GM23248 (cell line): Measurements from ENCODE around the gene KCNN3. TPM values are rescaled to one million over a fixed set of nuclear protein-coding genes. Genes with fewer than 3 reads are reported as not detected.

Experiments
- DNase-seq: peaks from one replicate; pipeline ENCODE4 v3.0.0-alpha.2; 2015
- H2AFZ ChIP-seq: fragments of 200-600 bp; sonication (generic); 2 replicates; pipeline ENCODE4 v1.6.1; 2016; ENCODE audit warnings: antibody characterized with exemption
- H3F3A ChIP-seq: fragments of 200-600 bp; sonication (generic); 2 replicates; pipeline ENCODE4 v1.6.1; 2016; ENCODE audit warnings: mild to moderate bottlenecking, antibody characterized with exemption, mixed run types; ENCODE audit not compliant: insufficient read depth
- H3K27ac ChIP-seq: fragments of 200-600 bp; sonication (generic); 2 replicates; pipeline ENCODE4 v1.5.1; 2016; ENCODE audit warnings: mild to moderate bottlenecking
- H3K27me3 ChIP-seq: fragments of 200-600 bp; sonication (generic); replicated peaks from 2 replicates; pipeline ENCODE4 v1.6.1; 2016; ENCODE audit warnings: mild to moderate bottlenecking; ENCODE audit not compliant: insufficient read depth
- H3K36me3 ChIP-seq: fragments of 200-600 bp; sonication (generic); 2 replicates; pipeline ENCODE4 v1.6.1; 2016; ENCODE audit warnings: low read depth, mild to moderate bottlenecking
- H3K4me1 ChIP-seq: fragments of 200-600 bp; sonication (generic); 2 replicates; pipeline ENCODE4 v1.6.1; 2016; ENCODE audit warnings: mild to moderate bottlenecking; ENCODE audit not compliant: insufficient read depth
- H3K4me2 ChIP-seq: fragments of 200-600 bp; sonication (generic); one replicate; pipeline ENCODE4 v1.6.1; 2016; ENCODE audit warnings: mild to moderate bottlenecking; ENCODE audit not compliant: unreplicated experiment
- H3K4me3 ChIP-seq: fragments of 200-600 bp; sonication (generic); 2 replicates; pipeline ENCODE4 v1.5.1; 2016; ENCODE audit warnings: mild to moderate bottlenecking
- H3K79me2 ChIP-seq: fragments of 200-600 bp; sonication (generic); 2 replicates; pipeline ENCODE4 v1.6.1; 2016; ENCODE audit warnings: mild to moderate bottlenecking; ENCODE audit not compliant: insufficient read depth
- H3K9ac ChIP-seq: fragments of 200-600 bp; sonication (generic); 2 replicates; pipeline ENCODE4 v1.6.1; 2016; ENCODE audit warnings: mild to moderate bottlenecking
- H3K9me2 ChIP-seq: fragments of 200-600 bp; sonication (generic); 2 replicates; pipeline ENCODE4 v1.6.1; 2016; ENCODE audit warnings: mixed run types, mild to moderate bottlenecking, moderate library complexity; ENCODE audit not compliant: insufficient read depth
- H3K9me3 ChIP-seq: fragments of 200-600 bp; sonication (generic); one replicate; pipeline ENCODE4 v1.6.1; 2017; ENCODE audit warnings: low read depth
- H4K20me1 ChIP-seq: fragments of 200-600 bp; sonication (generic); 2 replicates; pipeline ENCODE4 v1.6.0; 2016; ENCODE audit not compliant: insufficient read depth
- EZH2 ChIP-seq: fragments of 200-600 bp; sonication (generic); IDR thresholded peaks from 2 replicates; pipeline ENCODE4 v1.6.1; 2018; ENCODE audit warnings: antibody characterized with exemption, mild to moderate bottlenecking; ENCODE audit not compliant: insufficient read depth, poor library complexity, severe bottlenecking
- EZH2phosphoT487 ChIP-seq: fragments of 200-600 bp; sonication (generic); IDR thresholded peaks from 2 replicates; pipeline ENCODE4 v1.6.1; 2018; ENCODE audit warnings: antibody characterized with exemption, moderate library complexity, mild to moderate bottlenecking, low read depth; ENCODE audit not compliant: insufficient read depth
- WGBS, 2 experiments: methylation state at CpG; one replicate each; pipeline ENCODE4 v1.1.6; 2015 to 2017; ENCODE audit warnings: low lambda C conversion rate in 2 of 2, low coverage in 1 of 2; ENCODE audit errors: missing lambda C conversion rate in 2 of 2; 5-methylcytosine and 5-hydroxymethylcytosine counted together
- in situ Hi-C: fragments of 300-500 bp; cut with MboI; formaldehyde crosslinking; loops from 2 replicates; pipeline ENCODE4 v1.15.0; 2020
- polyA plus RNA-seq: library from polyadenylated mRNA; unstranded; fragments of >200 nt; fragmentation: Nextera tagmentation; extraction: Ambion mirVana; gene quantifications from 2 replicates; pipeline ENCODE4 v1.2.1, GENCODE V29; 2016
- total RNA-seq: library from RNA; depleted of rRNA; stranded (reverse); fragments of >200 nt; shearing (Covaris generic); gene quantifications from 2 replicates; pipeline ENCODE4 v1.2.3, GENCODE V29; 2014

Gene KCNN3
- total and polyA plus RNA-seq, 2 experiments from 2014 or later: not detected

- no peak overlapping the region for H3K9ac ChIP-seq
- peaks cover 44% of the 10 kb centered on the region for H3F3A ChIP-seq
- TF ChIP-seq EZH2 (no peak), EZH2phosphoT487 (no peak)
- no peak overlapping the region for H3K4me3 ChIP-seq
- H3K9me2 ChIP-seq: no peaks in the 10 kb centered on the region
- H3K27me3 ChIP-seq: no peaks in the 10 kb centered on the region
- H2AFZ ChIP-seq: no peak overlapping the region
- 98% methylated on average over 2 of the region's 2 CpGs for WGBS, 2 experiments
- H3K4me2 ChIP-seq: no peak overlapping the region
- H3K36me3 ChIP-seq: no peaks in the 10 kb centered on the region
- H3K4me1 ChIP-seq: peaks cover 32% of the 10 kb centered on the region
- no peak for DNase-seq
- in situ Hi-C loops: no loop called here
- H3K27ac ChIP-seq: no peak overlapping the region
- no peaks in the 10 kb centered on the region for H4K20me1 ChIP-seq
- no peaks in the 10 kb centered on the region for H3K79me2 ChIP-seq
- no peaks in the 10 kb centered on the region for H3K9me3 ChIP-seq
Observed at GRCh38 chr1:154739654-154740053, 130.4 kb downstream of the KCNN3 start.

- Histone ChIP-seq H3K27ac (peak overlapping the region; percentile 79), H3K9ac (peak overlapping the region; percentile 66), H3K27me3 (no peaks in the 10 kb centered on the region), H3K9me2 (no peaks in the 10 kb centered on the region), H3K4me1 (peaks cover 26% of the 10 kb centered on the region), H3F3A (peaks cover 36% of the 10 kb centered on the region), H3K4me2 (peak overlapping the region; percentile 74), H3K79me2 (no peaks in the 10 kb centered on the region), H3K36me3 (no peaks in the 10 kb centered on the region), H4K20me1 (no peaks in the 10 kb centered on the region), H3K9me3 (no peaks in the 10 kb centered on the region), H3K4me3 (peak overlapping the region; percentile 36; the same call in 1 of the 2 replicates), H2AFZ (peak overlapping the region; percentile 51; the same call in 1 of the 2 replicates)
- in situ Hi-C loops: no loop called here
- 26 to 28% methylated on average over 6 of the region's 6 CpGs for WGBS, 2 experiments
- DNase-seq: peak; percentile 94
- TF ChIP-seq EZH2 (no peak), EZH2phosphoT487 (no peak)
Observed at GRCh38 chr1:154736841-154737240, 133.2 kb downstream of the KCNN3 start.

DNA sequence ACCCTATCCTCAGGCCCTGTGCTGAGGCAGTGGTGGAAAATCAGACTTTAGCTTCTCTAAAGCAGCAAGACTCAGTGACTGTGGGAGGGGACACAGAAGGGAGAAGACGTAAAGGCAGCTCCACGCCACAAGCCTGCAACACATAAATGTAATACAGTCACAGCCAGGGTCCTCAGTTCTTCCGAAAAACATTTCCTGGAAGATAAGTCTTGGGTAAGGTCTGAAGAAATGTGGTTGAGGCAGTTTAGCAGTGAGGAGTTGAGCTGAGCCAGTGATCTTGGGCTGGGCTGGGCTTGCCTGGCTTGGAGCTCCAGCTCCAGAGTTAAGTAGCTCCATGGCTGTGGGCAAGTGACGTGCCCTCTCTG lies 134.3 kb downstream of the KCNN3 start:
- peaks cover 18% of the 10 kb centered on the region for H3K4me1 ChIP-seq
- H3K27ac ChIP-seq: no peak overlapping the region
- no peak overlapping the region for H3K9ac ChIP-seq
- H3K4me2 ChIP-seq: no peak overlapping the region
- no peak overlapping the region for H3K4me3 ChIP-seq
- H3K9me2 ChIP-seq: no peaks in the 10 kb centered on the region
- H3K9me3 ChIP-seq: no peaks in the 10 kb centered on the region
- H4K20me1 ChIP-seq: no peaks in the 10 kb centered on the region
- no peak overlapping the region for H2AFZ ChIP-seq
- no peak for DNase-seq
- H3F3A ChIP-seq: peaks cover 25% of the 10 kb centered on the region
- WGBS, 2 experiments: 93 to 95% methylated on average over 4 of the region's 4 CpGs
- TF ChIP-seq EZH2: no peak
- TF ChIP-seq EZH2phosphoT487: no peak
- in situ Hi-C loops: no loop called here
- no peaks in the 10 kb centered on the region for H3K79me2 ChIP-seq
- no peaks in the 10 kb centered on the region for H3K36me3 ChIP-seq
- H3K27me3 ChIP-seq: no peaks in the 10 kb centered on the region

- Histone ChIP-seq H3K36me3 (no peaks in the 10 kb centered on the region), H4K20me1 (no peaks in the 10 kb centered on the region), H2AFZ (no peak overlapping the region), H3K27ac (no peak overlapping the region), H3K9ac (no peak overlapping the region), H3F3A (peaks cover 20% of the 10 kb centered on the region), H3K4me2 (no peak overlapping the region), H3K4me3 (no peak overlapping the region), H3K79me2 (no peaks in the 10 kb centered on the region), H3K4me1 (peaks cover 22% of the 10 kb centered on the region), H3K9me2 (no peaks in the 10 kb centered on the region), H3K9me3 (no peaks in the 10 kb centered on the region), H3K27me3 (no peaks in the 10 kb centered on the region)
- in situ Hi-C loops: no loop called here
- DNase-seq: no peak
- 93 to 98% methylated on average over 12 of the region's 12 CpGs for WGBS, 2 experiments
- TF ChIP-seq EZH2 (no peak), EZH2phosphoT487 (no peak)
Observed at GRCh38 chr1:154735061-154735803, 134.8 kb downstream of the KCNN3 start.
